Neural progenitor cell (in vitro differentiated cells): Measurements from ENCODE around the gene CARS2.

Experiments used
- EZH2 ChIP-seq: fragments of 200-600 bp; sonication (generic); IDR thresholded peaks from 2 replicates; pipeline ENCODE4 v1.6.1; 2017; ENCODE audit warnings: antibody characterized with exemption, mild to moderate bottlenecking, moderate library complexity
- EZH2phosphoT487 ChIP-seq: fragments of 200-600 bp; sonication (generic); IDR thresholded peaks from 2 replicates; pipeline ENCODE4 v1.6.1; 2017; ENCODE audit warnings: antibody characterized with exemption
- TF ChIP-seq, protein P1 (sequence below): fragments of 200-600 bp; sonication (generic); IDR thresholded peaks from 2 replicates; pipeline ENCODE4 v1.5.1; 2017; ENCODE audit warnings: antibody characterized with exemption, mild to moderate bottlenecking

DNA sequence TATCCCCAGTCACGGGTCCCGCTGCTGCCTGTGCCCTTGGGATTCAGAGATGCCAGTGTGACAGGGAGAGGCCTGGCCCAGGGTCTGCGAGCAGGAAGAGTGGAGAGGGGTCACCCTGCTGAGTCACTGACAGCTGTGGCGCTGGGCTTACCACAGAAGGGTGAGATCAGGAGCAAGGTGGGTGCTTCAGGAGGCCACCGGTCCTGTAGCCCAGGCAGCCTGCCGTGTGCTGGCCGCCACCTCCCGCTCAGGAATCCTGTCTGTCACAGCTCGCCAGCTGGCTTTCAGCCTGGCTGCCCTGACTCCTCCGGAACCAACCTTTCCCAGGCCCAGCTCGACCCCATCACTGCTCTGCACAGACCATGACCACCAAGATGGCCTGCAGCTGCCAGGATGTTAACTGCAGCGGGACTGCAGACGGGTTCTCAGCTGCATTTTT lies 65.3 kb downstream of the CARS2 start:
- TF ChIP-seq EZH2 (no peak), EZH2phosphoT487 (no peak)
- TF ChIP-seq, protein P1, sequence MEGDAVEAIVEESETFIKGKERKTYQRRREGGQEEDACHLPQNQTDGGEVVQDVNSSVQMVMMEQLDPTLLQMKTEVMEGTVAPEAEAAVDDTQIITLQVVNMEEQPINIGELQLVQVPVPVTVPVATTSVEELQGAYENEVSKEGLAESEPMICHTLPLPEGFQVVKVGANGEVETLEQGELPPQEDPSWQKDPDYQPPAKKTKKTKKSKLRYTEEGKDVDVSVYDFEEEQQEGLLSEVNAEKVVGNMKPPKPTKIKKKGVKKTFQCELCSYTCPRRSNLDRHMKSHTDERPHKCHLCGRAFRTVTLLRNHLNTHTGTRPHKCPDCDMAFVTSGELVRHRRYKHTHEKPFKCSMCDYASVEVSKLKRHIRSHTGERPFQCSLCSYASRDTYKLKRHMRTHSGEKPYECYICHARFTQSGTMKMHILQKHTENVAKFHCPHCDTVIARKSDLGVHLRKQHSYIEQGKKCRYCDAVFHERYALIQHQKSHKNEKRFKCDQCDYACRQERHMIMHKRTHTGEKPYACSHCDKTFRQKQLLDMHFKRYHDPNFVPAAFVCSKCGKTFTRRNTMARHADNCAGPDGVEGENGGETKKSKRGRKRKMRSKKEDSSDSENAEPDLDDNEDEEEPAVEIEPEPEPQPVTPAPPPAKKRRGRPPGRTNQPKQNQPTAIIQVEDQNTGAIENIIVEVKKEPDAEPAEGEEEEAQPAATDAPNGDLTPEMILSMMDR, result no peak
